ENCODE measurements around the gene ZNF598. TPM values are rescaled to one million over a fixed set of nuclear protein-coding genes. Genes with fewer than 3 reads are reported as not detected.

Gene ZNF598
- total and polyA plus RNA-seq, 2 of the 13 experiments (the other 11 are each of a cell fraction or from before 2014, with no cell fraction given), result 13.5 to 14.2 TPM

- TF ChIP-seq, protein P1, sequence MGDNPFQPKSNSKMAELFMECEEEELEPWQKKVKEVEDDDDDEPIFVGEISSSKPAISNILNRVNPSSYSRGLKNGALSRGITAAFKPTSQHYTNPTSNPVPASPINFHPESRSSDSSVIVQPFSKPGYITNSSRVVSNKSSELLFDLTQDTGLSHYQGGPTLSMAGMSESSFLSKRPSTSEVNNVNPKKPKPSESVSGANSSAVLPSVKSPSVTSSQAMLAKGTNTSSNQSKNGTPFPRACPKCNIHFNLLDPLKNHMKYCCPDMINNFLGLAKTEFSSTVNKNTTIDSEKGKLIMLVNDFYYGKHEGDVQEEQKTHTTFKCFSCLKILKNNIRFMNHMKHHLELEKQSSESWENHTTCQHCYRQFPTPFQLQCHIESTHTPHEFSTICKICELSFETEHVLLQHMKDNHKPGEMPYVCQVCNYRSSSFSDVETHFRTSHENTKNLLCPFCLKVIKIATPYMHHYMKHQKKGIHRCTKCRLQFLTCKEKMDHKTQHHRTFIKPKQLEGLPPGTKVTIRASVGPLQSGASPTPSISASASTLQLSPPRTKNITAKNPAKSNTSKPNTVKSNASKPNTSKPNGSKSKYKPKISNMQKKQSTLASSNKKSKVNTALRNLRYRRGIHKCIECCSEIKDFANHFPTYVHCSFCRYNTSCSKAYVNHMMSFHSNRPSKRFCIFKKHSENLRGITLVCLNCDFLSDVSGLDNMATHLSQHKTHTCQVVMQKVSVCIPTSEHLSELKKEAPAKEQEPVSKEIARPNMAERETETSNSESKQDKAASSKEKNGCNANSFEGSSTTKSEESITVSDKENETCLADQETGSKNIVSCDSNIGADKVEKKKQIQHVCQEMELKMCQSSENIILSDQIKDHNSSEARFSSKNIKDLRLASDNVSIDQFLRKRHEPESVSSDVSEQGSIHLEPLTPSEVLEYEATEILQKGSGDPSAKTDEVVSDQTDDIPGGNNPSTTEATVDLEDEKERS (CRISPR knock-in tag; IDR thresholded peaks at IDR 0.05), result 0 out of 2 replicates have a peak, but pooled peaks have one; percentile 75
- TF ChIP-seq ZNF792 (CRISPR knock-in tag; IDR thresholded peaks at IDR 0.05), result 0 out of 2 replicates have a peak, but pooled peaks have one; percentile 46
- TF ChIP-seq FOXM1 (CRISPR knock-in tag; IDR thresholded peaks at IDR 0.05), result no peak
- peak; percentile 61 for TF ChIP-seq HOXA3 (CRISPR knock-in tag; IDR thresholded peaks at IDR 0.05)
- peak; percentile 59; the same call in 1 of the 2 replicates for TF ChIP-seq ERF (CRISPR knock-in tag; IDR thresholded peaks at IDR 0.05)
- TF ChIP-seq ZNF776 (CRISPR knock-in tag; IDR thresholded peaks at IDR 0.05), result peak; percentile 60; the same call in 1 of the 2 replicates
- 0 out of 2 replicates have a peak, but pooled peaks have one; percentile 21 for TF ChIP-seq KDM3A (CRISPR knock-in tag; IDR thresholded peaks at IDR 0.05; ENCODE audit: low read depth)
- TF ChIP-seq ZSCAN31 (CRISPR knock-in tag; IDR thresholded peaks at IDR 0.05; ENCODE audit: low read depth), result peak; percentile 63; the same call in 1 of the 2 replicates
- TF ChIP-seq, protein P2, sequence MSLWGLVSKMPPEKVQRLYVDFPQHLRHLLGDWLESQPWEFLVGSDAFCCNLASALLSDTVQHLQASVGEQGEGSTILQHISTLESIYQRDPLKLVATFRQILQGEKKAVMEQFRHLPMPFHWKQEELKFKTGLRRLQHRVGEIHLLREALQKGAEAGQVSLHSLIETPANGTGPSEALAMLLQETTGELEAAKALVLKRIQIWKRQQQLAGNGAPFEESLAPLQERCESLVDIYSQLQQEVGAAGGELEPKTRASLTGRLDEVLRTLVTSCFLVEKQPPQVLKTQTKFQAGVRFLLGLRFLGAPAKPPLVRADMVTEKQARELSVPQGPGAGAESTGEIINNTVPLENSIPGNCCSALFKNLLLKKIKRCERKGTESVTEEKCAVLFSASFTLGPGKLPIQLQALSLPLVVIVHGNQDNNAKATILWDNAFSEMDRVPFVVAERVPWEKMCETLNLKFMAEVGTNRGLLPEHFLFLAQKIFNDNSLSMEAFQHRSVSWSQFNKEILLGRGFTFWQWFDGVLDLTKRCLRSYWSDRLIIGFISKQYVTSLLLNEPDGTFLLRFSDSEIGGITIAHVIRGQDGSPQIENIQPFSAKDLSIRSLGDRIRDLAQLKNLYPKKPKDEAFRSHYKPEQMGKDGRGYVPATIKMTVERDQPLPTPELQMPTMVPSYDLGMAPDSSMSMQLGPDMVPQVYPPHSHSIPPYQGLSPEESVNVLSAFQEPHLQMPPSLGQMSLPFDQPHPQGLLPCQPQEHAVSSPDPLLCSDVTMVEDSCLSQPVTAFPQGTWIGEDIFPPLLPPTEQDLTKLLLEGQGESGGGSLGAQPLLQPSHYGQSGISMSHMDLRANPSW (CRISPR knock-in tag; IDR thresholded peaks at IDR 0.05; ENCODE audit: borderline replicate concordance), result peak; percentile 74; the same call in 1 of the 2 replicates
- TF ChIP-seq, protein P3, sequence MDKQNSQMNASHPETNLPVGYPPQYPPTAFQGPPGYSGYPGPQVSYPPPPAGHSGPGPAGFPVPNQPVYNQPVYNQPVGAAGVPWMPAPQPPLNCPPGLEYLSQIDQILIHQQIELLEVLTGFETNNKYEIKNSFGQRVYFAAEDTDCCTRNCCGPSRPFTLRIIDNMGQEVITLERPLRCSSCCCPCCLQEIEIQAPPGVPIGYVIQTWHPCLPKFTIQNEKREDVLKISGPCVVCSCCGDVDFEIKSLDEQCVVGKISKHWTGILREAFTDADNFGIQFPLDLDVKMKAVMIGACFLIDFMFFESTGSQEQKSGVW (CRISPR knock-in tag; IDR thresholded peaks at IDR 0.05; ENCODE audit: borderline replicate concordance), result no peak
- TF ChIP-seq IKZF1 (IDR thresholded peaks at IDR 0.05), result no peak
- no peak for TF ChIP-seq FOXA1 (IDR thresholded peaks at IDR 0.05)
- no peak for TF ChIP-seq FOXA1 (CRISPR knock-in tag; IDR thresholded peaks at IDR 0.05)
- peak; percentile 34; the same call in 1 of the 2 replicates for TF ChIP-seq ISX (CRISPR knock-in tag; conservative IDR thresholded peaks at IDR 0.05)
- peak; percentile 62 for TF ChIP-seq ISL2 (CRISPR knock-in tag; IDR thresholded peaks at IDR 0.05)
- TF ChIP-seq, protein P4, sequence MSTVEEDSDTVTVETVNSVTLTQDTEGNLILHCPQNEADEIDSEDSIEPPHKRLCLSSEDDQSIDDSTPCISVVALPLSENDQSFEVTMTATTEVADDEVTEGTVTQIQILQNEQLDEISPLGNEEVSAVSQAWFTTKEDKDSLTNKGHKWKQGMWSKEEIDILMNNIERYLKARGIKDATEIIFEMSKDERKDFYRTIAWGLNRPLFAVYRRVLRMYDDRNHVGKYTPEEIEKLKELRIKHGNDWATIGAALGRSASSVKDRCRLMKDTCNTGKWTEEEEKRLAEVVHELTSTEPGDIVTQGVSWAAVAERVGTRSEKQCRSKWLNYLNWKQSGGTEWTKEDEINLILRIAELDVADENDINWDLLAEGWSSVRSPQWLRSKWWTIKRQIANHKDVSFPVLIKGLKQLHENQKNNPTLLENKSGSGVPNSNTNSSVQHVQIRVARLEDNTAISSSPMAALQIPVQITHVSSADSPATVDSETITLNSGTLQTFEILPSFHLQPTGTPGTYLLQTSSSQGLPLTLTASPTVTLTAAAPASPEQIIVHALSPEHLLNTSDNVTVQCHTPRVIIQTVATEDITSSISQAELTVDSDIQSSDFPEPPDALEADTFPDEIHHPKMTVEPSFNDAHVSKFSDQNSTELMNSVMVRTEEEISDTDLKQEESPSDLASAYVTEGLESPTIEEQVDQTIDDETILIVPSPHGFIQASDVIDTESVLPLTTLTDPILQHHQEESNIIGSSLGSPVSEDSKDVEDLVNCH (CRISPR knock-in tag; IDR thresholded peaks at IDR 0.05), result no peak
- no peak for TF ChIP-seq SP1 (IDR thresholded peaks at IDR 0.05)
- peak; percentile 87 for TF ChIP-seq SP1 (CRISPR knock-in tag; IDR thresholded peaks at IDR 0.05)
- 0 out of 2 replicates have a peak, but pooled peaks have one; percentile 36 for TF ChIP-seq HBP1 (CRISPR knock-in tag; IDR thresholded peaks at IDR 0.05; ENCODE audit: low read depth)
- TF ChIP-seq ZFY (CRISPR knock-in tag; IDR thresholded peaks at IDR 0.05), result peak; percentile 77
These were observed 44.9 kb downstream of the ZNF598 start, which contains the start of gene RPS2 (continued) for GRCh38 chr16:1964506-1965395.

All from HepG2 (cell line).